HG03045 (cell line): ENCODE data around the gene UNC5B.

Experiments used
- ATAC-seq: cut with Tn5 transposase; IDR thresholded peaks from one replicate; pipeline ENCODE4 v1.9.1; 2021; ENCODE audit warnings: mild to moderate bottlenecking, moderate library complexity; ENCODE audit not compliant: unreplicated experiment

UNC5B gene

DNA sequence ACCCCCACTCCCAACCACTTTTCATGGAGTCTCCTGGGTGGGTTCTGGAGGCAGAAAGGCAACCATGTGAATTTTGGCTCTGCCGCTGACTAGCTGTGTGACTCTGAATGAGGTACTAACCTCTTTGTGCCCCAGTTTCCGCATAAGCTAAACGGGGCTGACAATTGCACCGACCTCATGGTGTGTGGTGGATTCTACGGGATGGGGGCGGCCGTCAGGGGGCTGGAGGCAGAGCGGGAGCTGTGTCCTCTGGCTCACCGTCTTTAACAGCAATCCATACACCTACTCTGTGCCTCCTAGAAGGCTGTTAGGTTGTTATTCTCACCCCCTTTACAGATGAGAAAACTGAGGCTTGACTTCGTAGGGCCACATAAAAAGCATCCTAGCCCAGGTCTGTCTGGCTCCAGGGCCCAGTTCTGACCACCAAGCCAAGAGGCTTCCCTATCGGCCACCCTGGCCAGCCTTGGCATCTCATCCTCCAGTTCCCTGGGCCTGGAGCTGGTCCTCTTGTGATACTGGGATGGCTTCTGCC lies 102.4 kb downstream of the UNC5B start:
- ATAC-seq, result no peak

DNA sequence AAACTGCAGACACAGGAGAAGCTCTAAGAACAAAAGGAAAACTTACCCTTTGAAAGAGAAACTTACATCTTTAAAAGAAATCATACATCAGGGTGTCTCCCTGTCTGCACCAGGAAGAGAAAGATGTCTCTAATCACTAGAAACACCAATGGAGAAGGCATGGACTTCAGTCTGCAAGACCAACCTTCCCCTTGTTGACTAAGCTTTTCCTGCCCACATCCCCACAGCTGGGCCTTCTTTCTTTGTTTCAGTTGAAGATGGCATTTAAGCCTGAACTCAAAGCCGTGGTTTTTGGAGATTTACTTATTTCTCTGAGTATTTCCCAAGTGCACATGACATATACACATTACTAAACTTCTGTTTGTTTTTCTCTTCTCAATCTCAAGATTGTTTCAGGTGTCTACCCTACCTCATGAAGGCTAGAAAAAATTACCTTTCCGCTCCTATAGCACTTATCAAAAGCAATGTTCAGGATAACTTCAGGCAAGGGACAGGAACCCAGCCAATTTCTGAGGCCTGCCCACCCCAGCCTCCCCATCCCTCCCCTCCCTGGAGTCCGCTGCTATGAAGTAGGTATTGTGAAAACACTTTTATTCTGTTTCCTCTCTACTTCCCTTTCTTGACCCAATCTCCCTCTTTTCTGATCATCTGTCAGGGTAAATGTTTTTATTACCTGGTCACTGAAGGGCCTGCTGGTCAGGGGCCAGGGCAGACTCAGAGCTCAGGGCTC lies 103.9 kb downstream of the UNC5B start:
- ATAC-seq, result no peak

DNA sequence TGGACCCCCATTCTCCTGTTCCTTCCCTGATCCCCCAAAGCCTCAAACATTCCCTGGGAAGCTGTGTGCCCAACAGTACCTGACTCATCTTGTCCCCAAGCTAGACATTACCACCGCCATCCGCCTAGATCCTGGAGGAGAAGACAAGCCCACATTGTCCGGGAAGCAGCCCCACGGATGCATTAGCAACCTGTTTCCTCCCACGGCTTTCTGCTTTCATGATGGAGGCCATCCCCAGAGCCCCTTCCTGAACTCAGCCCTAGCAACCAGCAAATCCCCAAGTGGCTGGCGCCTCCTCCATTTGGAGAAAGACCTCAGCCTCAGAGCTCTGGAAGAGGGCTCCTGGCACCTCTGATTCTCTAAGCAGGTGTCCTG lies 104.4 kb downstream of the UNC5B start:
- no peak for ATAC-seq

DNA sequence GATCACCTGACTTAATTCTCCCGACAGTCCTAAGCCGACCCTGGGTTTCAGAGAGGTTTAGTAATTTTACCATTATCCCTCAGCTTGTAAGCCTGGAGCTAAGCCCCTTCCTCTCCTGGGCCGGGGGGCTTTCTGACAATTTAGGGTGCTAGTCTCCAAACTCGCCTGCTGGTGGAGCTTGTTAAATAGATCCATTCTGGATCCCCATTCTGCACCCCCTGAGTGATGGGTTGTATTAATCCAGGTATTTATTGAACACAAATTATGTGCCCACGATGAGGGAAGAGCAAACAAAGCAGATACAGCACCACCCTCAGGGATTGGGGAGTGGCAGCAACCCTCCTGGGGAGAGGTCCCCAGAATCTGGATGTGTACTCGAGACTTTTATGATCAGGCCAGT lies 105.4 kb downstream of the UNC5B start:
- ATAC-seq, result no peak

DNA sequence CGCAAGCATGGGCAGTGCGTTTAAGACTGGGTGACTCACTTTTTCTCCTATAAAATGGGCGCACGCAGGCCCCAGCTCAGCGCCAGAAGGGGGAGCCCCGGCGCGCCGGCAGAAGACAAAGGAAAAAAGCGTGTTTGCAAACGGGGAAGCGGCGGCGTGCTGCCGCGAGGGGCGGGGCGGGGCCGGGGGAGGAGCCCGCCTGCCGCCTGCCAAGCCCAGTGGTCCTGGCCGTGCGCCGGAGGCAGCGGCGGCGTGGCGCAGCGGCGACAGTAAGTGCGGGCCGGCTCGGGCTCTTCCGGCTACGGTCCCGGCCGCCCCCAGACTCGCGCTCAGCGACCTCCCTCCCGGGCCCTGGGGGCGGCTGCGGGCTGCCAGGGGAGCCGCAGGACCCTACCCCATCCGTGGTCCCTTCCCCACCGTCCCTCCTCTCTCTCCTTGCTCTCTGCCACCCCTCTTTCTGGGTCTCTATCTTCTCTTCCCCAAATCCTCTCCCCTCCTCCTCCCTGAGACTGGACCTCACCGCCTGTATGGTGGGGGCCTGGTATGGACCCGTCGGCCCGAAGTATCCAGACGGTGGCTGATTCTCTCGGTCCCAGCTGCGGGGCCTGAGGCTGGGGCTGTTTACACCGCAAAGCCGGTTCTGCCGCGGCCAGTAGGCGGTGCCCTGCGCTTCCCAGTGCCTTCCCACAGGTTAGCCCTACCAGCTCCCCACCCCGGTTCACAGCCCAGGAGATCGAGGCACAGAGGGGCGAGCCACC lies 106.9 kb downstream of the UNC5B start, which contains the start of gene SLC29A3:
SLC29A3 (plus strand) TSS at position 218 of the 758 bp plus-strand sequence; CDS start at position 269, 51 bp downstream.
- ATAC-seq, result peak; percentile 80

DNA sequence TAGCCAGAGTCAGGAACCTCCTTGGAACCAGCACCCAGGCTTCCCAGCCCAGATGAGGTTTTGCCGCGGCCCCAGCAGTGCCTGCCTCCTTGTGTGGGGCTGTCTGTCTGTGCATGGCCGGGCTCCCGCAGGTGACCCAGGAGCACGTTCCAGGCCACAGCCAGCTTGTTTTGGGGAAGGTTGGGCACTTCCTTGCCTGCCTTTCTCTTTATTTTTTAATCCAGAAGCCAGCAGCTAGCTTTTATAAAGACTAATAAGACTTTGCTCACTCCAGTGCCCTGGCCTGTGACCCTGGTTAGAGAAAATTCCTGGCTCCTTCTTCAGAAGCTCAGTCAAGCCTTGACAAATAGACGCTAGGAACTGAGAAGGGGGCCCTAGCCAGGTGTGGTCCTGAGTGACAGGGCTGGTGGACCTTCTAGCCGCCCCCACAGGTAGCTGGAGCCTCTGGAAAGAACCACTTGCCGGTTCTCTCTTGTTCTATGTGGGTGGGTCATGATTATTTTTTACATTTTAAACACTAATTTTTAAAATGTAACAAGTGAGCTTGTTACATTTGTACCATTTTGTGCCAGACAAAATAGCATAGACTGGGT lies 107.5 kb downstream of the UNC5B start:
- no peak for ATAC-seq

DNA sequence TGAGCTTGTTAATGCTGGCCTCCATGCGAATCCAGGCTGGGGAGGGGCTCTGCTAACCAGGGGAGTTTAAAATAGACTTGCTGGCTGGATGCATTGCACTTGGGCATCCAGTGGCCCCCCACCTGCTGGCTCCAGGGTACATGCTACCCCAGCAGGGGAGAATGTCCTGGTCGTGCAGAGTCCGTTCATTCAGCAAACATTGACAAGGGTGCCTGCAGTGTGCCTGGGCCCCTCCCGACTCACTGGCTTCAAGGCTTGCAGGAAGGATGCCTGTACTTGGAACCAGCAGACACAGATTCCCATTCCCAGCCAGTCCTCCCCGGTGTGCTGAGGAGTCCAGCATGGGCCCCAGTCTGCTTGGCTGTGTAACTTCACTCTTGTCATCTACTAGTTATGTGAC lies 108.2 kb downstream of the UNC5B start:
- no peak for ATAC-seq

DNA sequence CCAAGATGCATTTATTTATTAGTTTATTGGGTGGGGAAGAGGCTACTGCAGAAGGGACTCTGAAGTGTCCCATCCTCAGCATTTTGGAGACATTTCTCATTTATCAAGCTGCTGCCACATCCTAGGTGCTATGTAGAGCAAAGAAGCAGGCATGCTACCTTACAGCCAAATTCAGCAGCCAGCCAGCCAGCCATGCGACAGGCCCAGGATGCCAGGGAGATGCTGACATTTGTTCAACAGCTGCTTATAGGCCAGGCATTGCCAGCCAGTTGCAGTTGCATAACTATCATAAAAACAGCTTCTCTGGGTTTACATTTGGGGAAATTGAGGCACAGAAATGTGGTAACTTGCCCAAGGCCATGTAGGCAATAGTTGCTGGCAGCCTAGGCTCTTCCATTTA lies 109.0 kb downstream of the UNC5B start:
- ATAC-seq, result no peak

DNA sequence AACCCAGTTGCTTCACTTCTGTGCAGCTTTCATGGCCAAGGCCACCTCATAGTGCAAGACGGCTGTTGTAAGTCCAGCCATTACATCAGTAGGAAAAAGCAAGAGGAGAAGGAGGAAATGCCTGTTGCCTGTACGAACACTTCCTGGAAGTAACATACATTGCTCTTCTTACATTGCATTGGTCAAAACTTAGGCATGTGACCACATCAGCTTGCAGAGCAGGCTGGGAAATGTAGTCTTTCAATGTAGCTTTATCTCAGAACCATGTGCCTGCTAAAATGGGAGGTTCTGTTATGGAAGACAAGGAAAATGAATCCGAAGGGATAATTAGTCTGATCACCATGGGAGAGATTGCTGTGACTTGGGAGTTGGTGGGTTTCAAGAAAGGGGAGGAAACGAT lies 111.0 kb downstream of the UNC5B start:
- ATAC-seq, result no peak

DNA sequence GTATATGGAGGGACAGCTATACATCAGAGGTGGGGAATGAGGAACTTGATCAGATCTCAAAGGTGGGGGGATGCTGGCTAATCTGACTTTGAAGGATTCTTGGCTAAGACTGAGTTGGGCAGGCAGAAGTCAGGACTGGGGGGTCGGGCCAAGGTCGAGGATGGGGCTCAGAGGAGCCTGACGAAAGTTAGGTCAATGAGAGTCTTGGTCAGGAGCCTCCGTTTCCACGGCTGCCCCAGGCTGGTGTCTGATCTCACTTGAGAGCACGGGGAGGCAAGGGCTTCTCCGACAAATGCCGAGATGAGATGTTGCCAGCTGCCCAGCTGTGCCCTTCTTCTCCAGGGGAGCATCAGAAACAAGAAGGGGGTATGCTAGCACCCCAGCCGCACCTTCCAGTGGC lies 112.4 kb downstream of the UNC5B start:
- ATAC-seq, result no peak

DNA sequence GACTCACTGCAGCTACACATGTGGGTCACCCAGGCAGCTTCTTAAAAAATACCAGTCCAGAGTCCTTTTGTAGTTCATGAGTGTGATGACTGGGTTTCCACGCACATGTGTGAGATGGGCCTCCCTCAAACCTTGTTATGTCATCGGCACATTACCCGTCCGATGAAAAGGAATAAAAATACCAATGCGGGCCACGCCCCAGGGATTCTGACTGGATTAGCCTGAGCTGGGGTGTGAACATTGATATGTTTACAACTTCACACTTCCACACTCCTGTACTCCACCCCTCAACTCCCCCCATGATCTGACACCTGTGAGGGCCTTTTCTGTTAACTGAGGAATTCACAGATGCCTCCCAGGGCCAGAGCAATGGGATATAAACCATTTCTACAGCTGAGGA lies 112.9 kb downstream of the UNC5B start:
- no peak for ATAC-seq

DNA sequence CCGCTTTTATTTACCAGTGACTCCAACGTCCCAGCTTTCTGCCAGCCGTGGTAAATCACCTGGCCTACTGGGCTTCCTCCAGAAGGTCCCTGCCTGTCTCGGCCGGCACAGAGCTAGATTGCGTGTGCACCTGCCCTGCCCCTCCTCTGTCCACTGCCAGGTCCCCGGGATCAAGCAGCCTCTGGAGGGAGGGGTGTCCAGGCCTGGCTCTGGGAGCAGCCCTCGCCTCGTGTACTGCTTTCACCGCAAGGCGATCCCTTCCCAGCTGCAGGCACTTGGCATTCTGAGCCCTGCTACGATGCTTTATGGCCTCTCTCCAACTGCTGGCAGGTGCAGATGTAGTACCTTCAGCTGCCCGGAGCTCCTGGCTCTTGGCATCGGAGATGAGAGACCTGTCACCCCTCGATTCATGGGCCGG lies 114.1 kb downstream of the UNC5B start:
- ATAC-seq, result no peak

DNA sequence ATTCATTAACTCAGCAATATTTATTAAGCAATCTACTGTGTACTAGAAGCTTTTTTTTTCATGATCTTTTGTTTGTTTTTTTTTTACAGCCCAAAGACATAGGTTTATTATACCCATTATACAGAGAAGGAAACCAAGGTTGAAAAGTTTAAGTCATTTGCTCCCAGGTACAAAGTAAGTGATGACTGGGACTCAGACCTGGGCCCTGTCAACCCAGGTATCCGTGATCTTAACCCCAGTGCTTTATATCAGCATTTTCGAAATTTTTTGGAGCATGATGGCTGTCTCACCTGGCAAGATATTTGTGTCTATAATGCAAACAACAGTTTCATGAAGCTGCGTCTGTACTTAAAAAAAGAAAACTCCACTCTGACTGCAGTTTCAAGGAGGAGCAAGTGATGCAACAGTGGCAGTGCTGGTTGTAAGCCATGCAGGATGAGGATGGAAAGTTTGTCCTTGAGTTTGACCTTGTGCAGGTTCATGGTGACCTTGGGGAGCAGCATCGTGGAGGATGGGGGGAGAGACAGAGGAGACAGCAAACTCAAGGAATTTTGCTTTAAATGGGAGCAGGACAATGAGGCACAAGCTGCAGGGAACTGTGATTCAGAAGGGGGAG lies 118.5 kb downstream of the UNC5B start:
- ATAC-seq, result no peak

DNA sequence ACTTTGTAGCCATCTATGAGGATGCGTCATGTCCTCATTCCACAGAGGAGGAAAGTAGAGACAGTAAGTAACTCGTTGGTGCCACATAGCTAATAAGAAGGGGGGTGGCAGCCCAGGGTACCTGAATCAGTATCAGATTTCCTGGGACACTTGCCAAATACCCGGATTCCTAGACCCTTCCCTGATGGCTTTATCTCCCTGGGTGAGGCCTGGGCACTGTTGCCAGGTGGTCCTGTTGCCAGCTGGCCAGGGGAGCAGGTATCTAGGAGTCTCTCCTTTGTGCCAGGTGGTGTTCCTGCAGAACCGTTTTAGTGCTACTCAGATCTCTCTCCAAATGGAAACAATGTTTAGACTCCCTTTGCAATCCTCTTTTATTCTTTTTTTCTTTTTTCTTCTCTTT lies 119.4 kb downstream of the UNC5B start:
- no peak for ATAC-seq

DNA sequence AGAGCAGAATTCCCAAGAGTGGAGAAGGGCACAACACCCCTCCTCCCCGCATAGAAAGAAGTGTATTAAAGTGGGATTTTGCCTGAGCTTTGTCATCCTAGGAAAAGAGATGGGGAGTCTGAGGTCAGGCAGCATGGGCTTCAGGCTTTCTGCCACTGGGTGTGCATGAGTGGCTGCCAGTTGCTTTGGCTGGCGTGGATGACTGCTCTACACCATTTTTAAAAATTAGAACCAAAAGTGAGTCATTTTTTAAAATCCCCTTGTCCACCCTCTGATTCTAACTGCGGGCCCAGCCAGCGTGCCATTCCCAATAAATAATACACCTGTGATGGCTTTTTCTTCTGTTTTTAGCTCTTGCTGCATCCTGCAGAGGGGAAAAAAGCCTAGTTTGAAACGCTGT lies 120.1 kb downstream of the UNC5B start:
- no peak for ATAC-seq

DNA sequence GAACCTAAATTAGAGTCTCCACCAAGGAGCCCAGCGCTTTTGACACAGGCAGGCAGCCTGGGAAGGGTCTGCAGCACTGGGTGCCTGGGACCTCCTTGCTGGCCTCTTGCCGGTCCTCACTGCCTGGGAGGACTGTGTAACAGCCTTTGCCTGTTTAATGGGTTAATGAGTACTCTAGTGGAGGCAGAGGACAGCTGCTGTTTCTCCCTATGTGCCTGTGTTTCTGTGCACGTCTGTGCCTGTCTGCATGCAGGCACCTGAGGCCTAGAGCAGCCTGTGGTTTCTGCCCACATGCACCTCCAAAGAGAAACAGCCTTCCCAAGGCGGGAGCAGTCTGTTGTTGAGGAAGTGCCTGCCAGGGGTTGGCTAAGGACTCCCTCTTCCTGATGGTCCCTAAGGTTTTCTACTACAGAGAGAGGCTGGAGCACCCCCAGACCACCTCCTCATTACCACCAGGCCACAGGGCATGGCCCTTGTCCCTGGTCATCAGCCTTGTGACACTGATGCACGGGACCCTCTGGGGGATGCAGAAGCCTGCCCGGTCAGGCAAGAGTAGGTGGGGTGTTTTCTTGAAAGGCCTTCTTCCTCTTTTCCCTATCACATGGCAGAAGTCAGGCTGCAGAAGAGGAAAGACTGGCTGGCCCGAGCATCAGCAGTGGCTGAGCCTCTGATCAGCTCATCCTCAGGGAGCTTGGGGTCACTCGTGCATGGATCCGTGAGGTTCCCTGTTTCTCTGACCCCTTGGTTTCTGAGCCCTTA lies 120.9 kb downstream of the UNC5B start:
- peak; percentile 39 for ATAC-seq

DNA sequence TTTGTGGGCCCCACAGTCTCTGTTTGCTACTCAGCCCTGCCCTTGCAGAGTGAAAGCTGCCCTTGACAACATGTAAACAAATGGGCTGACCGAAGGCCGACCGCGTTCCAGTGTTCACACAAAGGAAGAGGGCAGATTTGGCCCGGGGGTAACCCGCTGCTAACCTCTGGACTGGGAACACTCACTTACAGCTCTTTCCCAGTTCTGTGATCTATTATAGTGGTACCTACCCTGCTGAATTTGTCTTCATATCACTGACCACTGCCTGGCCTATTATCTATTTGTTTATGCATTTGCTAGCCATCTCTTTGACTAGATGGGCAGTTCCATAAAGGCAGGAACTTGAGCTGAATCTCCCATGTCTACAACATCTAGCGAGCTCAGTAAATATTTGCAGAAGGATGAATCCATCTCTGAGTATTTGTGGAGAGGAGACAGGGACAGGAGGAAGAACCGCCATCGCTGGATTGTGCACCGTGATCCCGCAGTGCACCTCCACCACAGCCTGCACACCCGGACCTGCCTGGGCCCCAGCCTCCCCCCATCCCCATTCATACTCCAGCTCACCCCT lies 121.9 kb downstream of the UNC5B start:
- no peak for ATAC-seq

DNA sequence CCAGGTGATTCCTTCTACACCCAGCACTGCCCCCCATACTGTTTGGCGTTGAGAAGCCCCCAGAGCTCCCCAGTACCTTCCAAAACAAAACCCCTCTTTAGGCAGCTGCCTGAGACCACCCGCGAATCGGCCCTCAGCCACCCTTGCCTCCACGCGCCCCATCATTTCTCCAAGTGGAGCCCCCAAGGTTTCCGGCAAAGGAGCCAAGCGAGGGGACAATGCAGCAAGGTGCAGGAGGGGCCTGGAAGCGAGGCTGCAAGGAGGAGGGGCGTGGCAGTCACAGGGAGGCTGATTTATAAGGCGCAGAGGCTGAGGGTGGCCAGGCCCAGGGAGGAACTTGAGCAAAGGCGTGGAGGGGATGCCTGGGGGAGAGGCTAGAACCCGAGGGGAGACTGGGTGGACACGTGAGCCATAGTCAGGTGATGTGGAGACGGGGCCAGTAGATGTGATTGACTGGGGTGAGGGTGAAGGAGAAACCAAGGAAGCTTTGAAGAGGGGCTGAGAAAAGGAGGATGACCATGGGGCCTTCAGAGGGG lies 122.9 kb downstream of the UNC5B start:
- no peak for ATAC-seq

DNA sequence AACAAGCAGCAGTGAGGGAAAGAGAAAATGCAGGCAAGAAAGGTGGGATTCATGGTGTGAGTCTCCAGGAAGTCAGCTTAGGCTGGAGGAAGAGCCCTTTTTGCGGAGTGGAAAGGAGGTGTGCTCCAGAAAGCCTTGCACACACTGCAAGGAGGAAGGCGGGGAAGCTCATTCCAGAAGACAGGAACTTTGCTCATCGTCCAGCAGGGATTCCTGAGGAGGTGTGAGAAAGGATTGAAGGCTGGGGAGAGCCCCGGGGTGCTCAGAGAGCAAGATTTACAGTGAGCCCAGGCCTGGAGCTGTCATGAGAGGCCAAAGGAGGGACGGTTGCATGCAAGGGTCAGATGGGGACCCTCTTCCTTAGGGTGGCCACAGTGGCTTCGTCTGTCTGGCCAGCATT lies 124.3 kb downstream of the UNC5B start:
- no peak for ATAC-seq

DNA sequence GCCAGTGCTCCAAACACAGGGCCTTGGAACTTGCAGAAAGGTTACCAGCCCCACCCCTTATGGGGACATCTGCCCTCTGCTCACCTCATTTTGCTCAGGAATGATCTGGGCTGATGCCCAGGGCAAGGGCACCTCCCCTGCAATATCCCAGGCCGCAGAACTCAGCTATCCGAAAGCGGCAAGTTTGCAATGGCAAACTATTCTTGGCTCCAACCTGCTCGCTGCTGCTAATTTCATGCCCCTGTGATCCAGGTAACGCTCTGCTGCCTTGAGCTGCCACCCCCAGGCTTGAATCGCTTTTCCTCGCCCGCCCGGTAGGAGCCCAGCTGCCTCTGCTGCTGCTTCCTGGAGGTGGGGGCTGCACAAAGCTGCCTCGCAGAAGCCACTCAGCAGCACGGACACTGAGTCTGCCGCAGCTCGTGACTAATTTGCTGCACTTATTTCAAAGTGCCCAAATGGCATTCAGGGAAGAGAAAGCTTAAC lies 124.9 kb downstream of the UNC5B start:
- no peak for ATAC-seq
